T47D (cell line): ENCODE results near the gene NCAM1.

Experiments used
- DNase-seq, 2 experiments: peaks; one replicate each; pipeline versions ENCODE4 v3.0.0 to v3.0.0-alpha.2; 2011 to 2012; ENCODE audit warnings: low read depth in 1 of 2, low spot score in 1 of 2
- JUND ChIP-seq: IDR thresholded peaks from 2 replicates; pipeline ENCODE4 v1.6.1; 2012; ENCODE audit warnings: low read depth
- in situ Hi-C: cut with HindIII; loops from 2 replicates; pipeline ENCODE4 v1.10.0; 2016; ENCODE audit warnings: low sequenced_read_pairs, low pct_unique_long_range_greater_than_20kb

Gene NCAM1

GRCh38 chr11:113240790-113241635 is 279.8 kb downstream of the NCAM1 start:
- TF ChIP-seq JUND, result no peak
- in situ Hi-C loops, result no loop called here
- no peak for DNase-seq

GRCh38 chr11:113241636-113242054 is 280.4 kb downstream of the NCAM1 start:
- no peak for TF ChIP-seq JUND
- in situ Hi-C loops, result no loop called here
- DNase-seq, result no peak

GRCh38 chr11:113242060-113242459 is 280.8 kb downstream of the NCAM1 start:
- in situ Hi-C loops, result no loop called here
- no peak for TF ChIP-seq JUND
- no peak for DNase-seq

- in situ Hi-C loops, result no loop called here
- DNase-seq, result peak in 1 of 2 experiments; percentile 16
- no peak for TF ChIP-seq JUND
These were observed 281.7 kb downstream of the NCAM1 start for GRCh38 chr11:113242767-113243397.

GRCh38 chr11:113243696-113244095 is 282.5 kb downstream of the NCAM1 start:
- in situ Hi-C loops, result no loop called here
- TF ChIP-seq JUND, result no peak
- no peak for DNase-seq

- no peak for DNase-seq
- TF ChIP-seq JUND, result no peak
- in situ Hi-C loops, result no loop called here
These were observed 284.0 kb downstream of the NCAM1 start for GRCh38 chr11:113245216-113245615.

GRCh38 chr11:113247221-113247620 is 286.0 kb downstream of the NCAM1 start:
- no peak for TF ChIP-seq JUND
- DNase-seq, result no peak
- in situ Hi-C loops, result no loop called here

- TF ChIP-seq JUND, result no peak
- no peak for DNase-seq
- in situ Hi-C loops, result no loop called here
These were observed 286.7 kb downstream of the NCAM1 start for GRCh38 chr11:113247966-113248365.

- in situ Hi-C loops, result no loop called here
- TF ChIP-seq JUND, result no peak
- no peak for DNase-seq
These were observed 287.7 kb downstream of the NCAM1 start for GRCh38 chr11:113248702-113249490.

GRCh38 chr11:113249491-113249763 is 288.2 kb downstream of the NCAM1 start:
- in situ Hi-C loops, result no loop called here
- TF ChIP-seq JUND, result no peak
- no peak for DNase-seq

GRCh38 chr11:113249786-113250185 is 288.6 kb downstream of the NCAM1 start:
- no peak for TF ChIP-seq JUND
- in situ Hi-C loops, result no loop called here

GRCh38 chr11:113251281-113251680 is 290.1 kb downstream of the NCAM1 start:
- in situ Hi-C loops, result no loop called here
- DNase-seq, result no peak
- TF ChIP-seq JUND, result no peak

More at GRCh38 chr11:113249786-113250185, 288.6 kb downstream of the NCAM1 start:
- no peak for DNase-seq

- no peak for TF ChIP-seq JUND
- in situ Hi-C loops, result no loop called here
- DNase-seq, result no peak
These were observed 292.2 kb downstream of the NCAM1 start for GRCh38 chr11:113253406-113253805.
